HL-60/S4 (cell line): Measurements from ENCODE around the gene SERPINF2.
"Not testable (repeated sequence)": the region's sequence is repeated elsewhere in the genome, so short reads cannot be mapped to it uniquely, and the experiment has no call there.

Source experiments
- in situ Hi-C: fragments of 300-500 bp; cut with MboI; formaldehyde crosslinking; loops from 2 replicates; pipeline ENCODE4 v1.14.3; 2022; ENCODE audit warnings: low sequenced_read_pairs

SERPINF2 gene

DNA sequence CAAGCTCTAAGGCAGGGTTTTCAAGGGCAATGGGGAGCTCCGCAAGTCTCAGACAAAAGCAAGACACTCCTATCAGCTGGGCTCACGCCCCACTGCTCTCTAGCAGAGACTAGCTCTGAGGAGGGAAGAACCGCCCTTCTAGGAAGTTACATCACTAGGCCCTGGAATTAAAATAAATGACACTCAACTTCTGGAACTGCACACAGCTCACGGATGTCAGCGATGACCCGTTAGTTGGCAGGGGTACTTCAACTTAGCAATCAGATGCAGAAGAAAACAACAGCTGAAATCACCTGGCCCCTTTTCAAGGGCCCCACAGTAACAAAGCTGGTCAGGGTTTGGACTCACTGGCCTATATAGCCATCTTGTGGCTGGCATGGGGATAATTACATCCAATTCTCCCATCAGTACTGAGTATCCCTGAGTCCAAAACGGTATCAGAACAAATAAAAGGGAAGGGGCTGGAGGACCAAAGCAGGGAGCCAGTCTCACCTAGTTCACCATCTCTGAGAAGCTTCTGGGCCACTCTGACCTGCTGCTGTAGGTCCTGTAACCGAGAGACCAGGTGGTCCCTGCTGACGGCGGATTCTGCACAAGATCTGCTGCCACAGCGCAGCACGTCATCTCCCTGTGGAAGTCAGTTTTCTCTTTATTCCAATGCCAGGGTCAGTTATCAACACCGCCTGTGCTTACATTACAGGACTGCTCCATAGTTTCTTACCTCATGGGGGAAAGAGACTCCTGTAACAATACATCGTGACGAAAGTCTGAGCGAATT, 41.4 kb downstream of the SERPINF2 start:
- in situ Hi-C loops, result no loop called here

GRCh38 chr17:1785930-1786329, 43.3 kb downstream of the SERPINF2 start:
- in situ Hi-C loops, result no loop called here

DNA sequence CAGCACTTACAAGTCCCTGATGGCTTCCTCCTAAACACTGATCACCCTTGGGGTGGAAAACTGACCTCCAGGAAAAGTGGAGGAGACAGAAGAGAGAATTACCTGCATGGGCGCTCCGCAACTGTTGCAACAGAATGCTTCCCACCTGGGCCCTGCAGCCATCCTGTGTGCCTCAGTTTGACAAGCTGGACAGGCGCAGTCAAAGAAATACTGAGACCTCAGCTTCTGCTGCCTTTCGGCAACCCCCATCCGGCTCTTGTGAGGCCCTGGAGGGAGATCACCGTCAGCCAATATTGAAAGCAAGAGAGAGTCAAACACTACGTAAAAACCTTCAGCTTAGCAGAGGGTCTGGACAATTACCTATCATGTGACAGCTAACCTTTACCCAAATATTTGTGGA, 44.0 kb downstream of the SERPINF2 start:
- in situ Hi-C loops, result no loop called here

GRCh38 chr17:1787301-1787902, 44.7 kb downstream of the SERPINF2 start:
- in situ Hi-C loops, result no loop called here

DNA sequence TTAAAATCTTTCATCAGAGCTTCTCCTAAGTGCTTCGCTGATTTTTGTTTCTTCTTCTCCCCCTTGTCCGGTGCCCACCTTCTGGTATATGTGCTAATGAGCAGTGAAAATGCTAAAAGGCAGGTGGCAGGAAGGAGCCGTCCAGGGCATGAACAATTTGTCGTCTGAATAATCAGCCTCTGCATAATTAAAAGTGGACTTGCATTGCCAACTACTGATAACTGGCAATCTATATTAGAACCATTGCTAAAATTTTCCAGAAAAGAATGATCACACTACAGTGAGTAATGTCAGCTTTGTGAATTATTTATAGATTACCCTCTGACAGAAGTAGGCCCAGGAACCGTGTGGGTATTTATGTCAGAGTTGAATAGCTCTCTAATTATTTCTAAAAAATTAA, 47.3 kb downstream of the SERPINF2 start:
- in situ Hi-C loops, result no loop called here

GRCh38 chr17:1792495-1793446, 50.1 kb downstream of the SERPINF2 start:
- in situ Hi-C loops, result no loop called here

- in situ Hi-C loops, result no loop called here
Observed at GRCh38 chr17:1793447-1793806, 50.8 kb downstream of the SERPINF2 start.

- in situ Hi-C loops, result no loop called here
Observed at GRCh38 chr17:1796800-1797199, 54.1 kb downstream of the SERPINF2 start.

DNA sequence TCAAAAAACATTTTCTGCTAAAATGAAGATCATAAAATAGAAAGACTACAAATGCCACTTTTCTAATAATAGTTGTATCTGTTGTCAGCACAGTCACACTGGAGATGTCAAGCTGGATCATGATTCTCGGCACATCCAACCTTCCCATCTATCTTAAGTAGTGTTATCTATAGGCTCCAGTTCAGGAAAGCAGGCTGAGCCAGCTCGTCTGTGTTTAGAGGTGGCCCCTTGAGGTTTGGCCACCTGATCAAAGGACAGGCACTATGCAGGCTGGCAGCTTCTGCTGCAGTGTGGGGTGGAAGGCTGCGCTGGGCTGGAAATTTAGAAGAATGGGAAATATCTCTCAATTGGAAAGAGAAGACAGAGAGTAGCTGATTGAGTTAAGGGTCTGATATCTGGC, 54.7 kb downstream of the SERPINF2 start:
- in situ Hi-C loops, result no loop called here

DNA sequence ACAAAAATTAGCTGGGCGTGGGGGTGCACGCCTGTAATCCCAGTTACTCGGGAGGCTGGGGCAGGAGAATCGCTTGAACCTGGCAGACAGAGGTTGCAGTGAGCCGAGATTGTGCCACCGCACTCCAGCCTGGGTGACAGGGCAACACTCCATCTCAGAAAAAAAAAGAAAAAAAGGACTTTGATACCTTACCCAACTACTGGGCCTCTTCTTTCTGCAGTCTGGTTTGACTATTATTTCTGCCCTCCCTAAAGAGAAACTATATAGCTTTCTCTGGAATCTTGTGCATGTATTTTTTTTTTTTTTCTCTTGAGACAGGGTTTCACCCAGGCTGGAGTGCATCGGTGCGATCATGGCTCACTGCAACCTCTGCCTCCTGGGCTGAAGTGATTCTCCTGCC, 55.2 kb downstream of the SERPINF2 start:
- in situ Hi-C loops, result not testable (repeated sequence)

DNA sequence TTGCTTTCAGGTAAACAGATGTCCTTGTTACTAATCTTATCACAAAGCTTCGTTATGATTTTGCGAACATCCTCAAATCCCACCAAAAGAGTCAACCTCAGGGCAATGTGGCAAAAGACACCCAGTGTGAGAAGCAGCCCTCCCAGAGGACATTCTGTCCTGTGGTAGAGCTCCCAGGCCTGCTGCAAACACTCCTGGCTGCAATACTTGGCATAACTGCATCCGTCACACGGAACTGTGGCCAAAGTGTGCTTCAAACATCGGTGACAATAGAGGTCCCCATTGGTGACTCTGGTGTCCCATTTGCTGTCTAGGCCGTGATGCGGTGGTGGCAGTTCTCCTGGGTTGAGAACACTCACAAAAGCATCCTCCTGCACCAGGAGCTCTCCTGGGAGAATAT, 57.6 kb downstream of the SERPINF2 start:
- in situ Hi-C loops, result no loop called here

GRCh38 chr17:1800712-1801111, 58.0 kb downstream of the SERPINF2 start:
- in situ Hi-C loops, result no loop called here

DNA sequence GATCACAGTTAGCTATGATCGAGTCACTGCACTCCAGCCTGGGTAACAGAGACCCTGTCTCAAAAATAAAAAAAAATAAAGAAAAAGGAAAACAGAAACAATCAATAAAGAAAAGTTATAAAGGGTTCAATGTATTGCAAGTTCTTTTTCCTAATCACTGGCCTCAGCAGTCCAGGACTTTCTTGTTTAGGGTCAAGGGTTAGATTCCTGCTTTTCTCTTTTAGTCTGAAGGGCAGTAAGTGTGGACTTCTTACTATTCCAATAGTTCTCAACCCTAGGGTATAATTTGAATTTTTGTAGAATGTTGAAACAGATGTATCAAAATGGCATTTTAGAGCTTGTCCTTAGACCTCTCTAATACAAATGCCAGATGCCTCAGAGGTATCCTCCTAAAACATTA, 59.8 kb downstream of the SERPINF2 start:
- in situ Hi-C loops, result no loop called here

GRCh38 chr17:1803280-1803679, 60.6 kb downstream of the SERPINF2 start:
- in situ Hi-C loops, result no loop called here
